HG03060 (cell line): ENCODE data around the gene TAL2.

Experiments used
- ATAC-seq: cut with Tn5 transposase; IDR thresholded peaks from one replicate; pipeline ENCODE4 v1.9.1; 2021; ENCODE audit warnings: low read depth, moderate number of reproducible peaks; ENCODE audit not compliant: unreplicated experiment

TAL2 gene

DNA sequence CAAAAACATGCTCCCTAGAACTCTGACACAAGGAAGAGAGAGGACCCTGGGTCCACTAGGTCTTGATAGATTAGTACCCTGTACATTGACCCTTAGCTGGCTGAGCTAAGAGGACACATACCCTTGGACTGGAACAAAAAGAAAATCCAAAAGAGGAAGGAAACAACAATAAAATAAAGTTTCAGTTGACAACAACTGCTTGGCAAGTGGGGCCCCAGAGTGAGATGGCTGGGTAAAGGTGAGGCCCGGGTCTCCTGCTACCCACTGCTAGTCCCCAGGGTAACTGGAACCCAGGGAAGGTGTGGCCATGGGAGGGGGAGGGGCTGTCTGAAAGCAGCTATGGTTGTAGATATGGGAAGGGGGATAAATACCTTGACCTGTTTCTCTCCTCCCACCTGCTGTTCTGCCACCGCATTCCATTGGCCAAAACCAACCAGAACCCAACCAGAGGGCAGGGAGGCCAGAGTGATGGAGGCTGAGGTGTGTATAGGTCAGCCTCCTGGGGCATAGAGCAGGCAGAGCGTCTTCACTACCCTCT is 11.7 kb downstream of the TAL2 start:
- ATAC-seq: no peak

GRCh38 chr9:105676351-105676923 is 14.2 kb downstream of the TAL2 start:
- ATAC-seq: no peak

DNA sequence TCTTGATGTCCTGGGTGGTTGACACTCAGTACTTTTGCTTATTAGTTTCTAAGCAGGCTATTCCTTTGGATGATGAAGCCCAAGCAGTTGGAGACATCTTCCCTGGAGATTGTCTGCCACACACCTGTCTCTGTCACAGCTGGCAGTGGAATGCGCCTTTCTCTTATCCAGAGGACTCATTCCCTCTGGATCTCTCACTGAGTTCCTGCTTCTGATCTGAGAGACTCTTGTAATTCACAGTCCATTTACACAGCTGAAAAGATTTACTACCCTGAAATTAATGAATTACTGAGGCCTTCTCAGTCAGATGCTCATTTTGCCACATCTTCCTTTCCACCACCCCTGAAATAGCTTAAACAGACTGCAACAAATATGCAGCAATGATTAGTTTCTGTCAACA is 15.9 kb downstream of the TAL2 start:
- ATAC-seq: no peak

DNA sequence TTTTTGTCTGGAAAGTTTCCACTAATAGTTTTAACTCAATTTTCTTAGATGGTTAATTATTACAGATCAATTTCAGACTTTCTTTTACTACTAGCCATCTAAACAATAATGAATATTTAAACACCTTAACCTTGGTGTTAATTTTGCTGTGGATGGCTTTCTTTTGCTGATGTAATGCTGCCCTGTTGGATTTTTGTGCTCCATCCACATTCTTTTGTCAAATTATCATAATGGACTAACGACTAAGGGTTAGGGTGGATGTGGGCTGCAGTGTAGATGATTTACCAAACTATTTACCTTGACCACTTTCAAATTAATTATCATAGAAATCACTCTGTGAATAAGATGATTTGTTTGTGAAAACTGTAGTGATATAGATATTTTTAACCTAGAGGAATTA is 16.5 kb downstream of the TAL2 start:
- no peak for ATAC-seq

- no peak for ATAC-seq
Measured at GRCh38 chr9:105679257-105680022, 17.2 kb downstream of the TAL2 start.

GRCh38 chr9:105681313-105681712 is 19.1 kb downstream of the TAL2 start:
- ATAC-seq: no peak

DNA sequence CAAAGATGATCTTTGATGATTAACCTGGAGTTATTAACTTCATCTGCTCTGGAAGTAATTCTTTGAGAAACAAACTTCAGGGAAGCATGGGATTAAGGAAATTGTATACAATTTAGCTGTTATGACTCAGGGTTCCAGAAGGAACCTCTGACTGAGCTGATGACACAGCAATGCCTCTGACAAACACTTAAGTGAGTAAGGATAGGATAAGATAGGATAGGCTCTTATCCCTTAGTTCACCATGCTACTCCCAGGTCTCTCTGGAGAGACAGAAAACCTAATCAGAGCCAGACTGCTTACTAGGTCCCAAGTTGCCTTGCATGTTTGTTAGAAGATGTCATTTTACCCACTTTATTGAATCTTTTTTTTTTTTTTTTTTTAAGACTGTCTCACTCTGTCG is 19.5 kb downstream of the TAL2 start:
- ATAC-seq: no peak

GRCh38 chr9:105683688-105684275 is 21.5 kb downstream of the TAL2 start:
- ATAC-seq: no peak

GRCh38 chr9:105686936-105687335 is 24.7 kb downstream of the TAL2 start:
- no peak for ATAC-seq

DNA sequence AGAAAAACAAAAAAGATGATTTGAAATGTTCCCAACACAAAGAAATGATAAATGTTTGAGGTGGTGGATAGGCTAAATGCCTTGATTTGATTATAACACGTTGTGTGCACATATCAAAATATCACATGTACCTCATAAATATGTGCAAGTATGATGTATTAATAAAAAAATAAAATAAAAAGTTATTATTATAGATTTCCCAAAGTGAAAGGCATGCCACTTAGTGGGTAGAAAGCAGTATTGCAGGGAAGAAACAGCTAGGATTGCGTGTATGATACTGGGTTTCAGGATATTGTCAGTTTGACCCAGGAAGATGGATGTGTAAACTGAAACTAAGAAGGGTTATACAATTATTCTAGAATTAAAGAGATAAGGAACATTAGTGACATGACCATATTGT is 28.5 kb downstream of the TAL2 start:
- no peak for ATAC-seq

GRCh38 chr9:105693435-105694189 is 31.4 kb downstream of the TAL2 start:
- ATAC-seq: peak; percentile 16

- peak; percentile 29 for ATAC-seq
Measured at GRCh38 chr9:105694190-105694847, 32.1 kb downstream of the TAL2 start, which contains the start of gene TMEM38B. TMEM38B (plus strand) TSS chr9:105694541; CDS start chr9:105694661, 120 bp downstream.

DNA sequence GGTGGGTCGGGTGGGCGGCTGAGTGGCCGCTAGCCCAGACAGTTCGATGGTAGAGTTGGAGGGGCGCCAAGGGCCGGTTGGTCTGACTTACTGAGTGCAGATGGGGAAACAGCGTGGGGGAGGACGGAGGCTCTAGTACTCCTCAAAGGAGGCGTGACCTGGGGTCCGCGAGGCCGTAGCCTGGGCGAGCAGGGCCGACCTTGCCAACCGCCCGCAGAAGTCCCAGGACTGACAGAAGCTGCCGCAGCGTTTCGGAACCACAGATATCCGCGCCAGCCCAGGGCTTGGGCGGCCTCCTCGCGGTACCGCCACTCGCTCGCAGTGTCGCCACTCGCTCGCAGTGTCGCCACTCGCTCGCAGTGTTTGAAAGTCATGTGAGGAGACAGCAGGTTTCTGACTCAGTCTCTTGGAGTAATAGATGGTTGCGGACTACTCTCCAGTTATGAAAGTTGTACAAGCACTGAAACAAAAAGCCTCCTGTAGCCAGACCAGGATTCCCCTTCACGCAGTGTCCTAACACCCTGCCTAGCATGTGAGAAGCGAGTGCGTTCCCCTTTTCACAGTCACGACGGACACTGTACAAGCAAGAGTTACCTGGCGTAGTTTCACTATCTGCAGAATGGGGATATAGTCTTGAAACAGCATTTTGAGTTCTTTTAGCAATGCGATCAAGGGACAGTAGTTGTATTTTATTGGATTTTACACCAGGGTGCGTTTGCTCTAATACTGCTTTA is 32.8 kb downstream of the TAL2 start:
- peak; percentile 40 for ATAC-seq

DNA sequence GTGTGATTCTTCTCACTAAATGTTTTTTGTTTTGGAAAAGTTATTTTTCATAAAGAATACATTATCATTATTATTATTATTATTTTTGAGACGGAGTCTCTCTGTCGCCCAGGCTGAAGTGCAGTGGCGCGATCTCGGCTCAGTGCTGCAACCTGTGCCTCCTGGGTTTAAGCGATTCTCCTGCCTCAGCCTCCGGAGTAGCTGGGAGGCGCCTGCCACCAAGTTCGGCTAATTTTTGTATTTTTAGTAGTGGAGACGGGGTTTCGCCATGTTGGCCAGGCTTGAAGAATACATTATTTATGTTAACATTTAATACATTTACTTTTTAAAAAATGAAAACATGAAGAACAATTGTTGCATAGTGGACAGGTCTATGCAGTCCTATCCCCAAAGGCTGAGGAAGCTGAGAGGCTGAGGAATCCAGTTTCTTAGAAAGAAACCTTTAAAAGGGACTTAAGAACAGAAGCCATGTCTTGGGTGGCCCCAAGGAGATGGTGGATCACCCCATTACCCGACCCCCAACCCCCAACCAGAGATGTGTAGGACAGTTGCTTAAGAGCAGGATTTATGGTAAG is 34.0 kb downstream of the TAL2 start:
- ATAC-seq: no peak

GRCh38 chr9:105697871-105698270 is 35.6 kb downstream of the TAL2 start:
- ATAC-seq: no peak

- ATAC-seq: no peak
Measured at GRCh38 chr9:105698348-105698870, 36.2 kb downstream of the TAL2 start.

GRCh38 chr9:105700668-105701067 is 38.4 kb downstream of the TAL2 start:
- ATAC-seq: no peak

GRCh38 chr9:105701145-105701544 is 38.9 kb downstream of the TAL2 start:
- ATAC-seq: no peak

GRCh38 chr9:105702207-105702606 is 40.0 kb downstream of the TAL2 start:
- ATAC-seq: no peak
